A172 (cell line): Measurements from ENCODE around the gene AIFM1. TPM values are rescaled to one million over a fixed set of nuclear protein-coding genes. Genes with fewer than 3 reads are reported as not detected.

ENCODE experiments used
- DNase-seq: peaks from one replicate; pipeline ENCODE4 v3.0.0-alpha.2; 2015; ENCODE audit warnings: low spot score
- total RNA-seq: library from RNA; depleted of rRNA; stranded (reverse); fragments of >200 nt; shearing (Covaris generic); gene quantifications from 2 replicates; pipeline ENCODE4 v1.2.3, GENCODE V29; 2014; rRNA removed

The AIFM1 gene
- total RNA-seq, 1 experiment from 2014 or later: 18.5 TPM

DNA sequence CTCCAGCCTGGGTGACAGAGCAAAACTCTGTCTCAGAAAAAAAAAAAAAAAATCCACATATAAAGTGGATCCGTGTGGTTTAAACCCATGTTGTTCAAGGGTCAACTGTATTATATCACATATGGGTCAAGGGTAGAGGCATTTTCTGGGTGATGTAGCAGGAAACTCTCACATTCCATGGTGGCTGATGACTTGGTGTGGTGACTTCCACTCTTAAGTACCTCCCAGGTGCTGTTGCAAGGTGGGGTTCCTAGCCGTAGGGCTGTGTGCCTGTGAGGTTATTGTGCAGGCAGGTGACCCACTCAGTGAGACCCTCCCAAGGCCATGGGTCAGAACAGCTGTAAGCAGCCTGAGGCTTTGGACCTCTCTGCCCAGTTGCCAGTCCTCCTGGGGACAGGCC is 72.4 kb downstream of the AIFM1 start:
- no peak for DNase-seq

DNA sequence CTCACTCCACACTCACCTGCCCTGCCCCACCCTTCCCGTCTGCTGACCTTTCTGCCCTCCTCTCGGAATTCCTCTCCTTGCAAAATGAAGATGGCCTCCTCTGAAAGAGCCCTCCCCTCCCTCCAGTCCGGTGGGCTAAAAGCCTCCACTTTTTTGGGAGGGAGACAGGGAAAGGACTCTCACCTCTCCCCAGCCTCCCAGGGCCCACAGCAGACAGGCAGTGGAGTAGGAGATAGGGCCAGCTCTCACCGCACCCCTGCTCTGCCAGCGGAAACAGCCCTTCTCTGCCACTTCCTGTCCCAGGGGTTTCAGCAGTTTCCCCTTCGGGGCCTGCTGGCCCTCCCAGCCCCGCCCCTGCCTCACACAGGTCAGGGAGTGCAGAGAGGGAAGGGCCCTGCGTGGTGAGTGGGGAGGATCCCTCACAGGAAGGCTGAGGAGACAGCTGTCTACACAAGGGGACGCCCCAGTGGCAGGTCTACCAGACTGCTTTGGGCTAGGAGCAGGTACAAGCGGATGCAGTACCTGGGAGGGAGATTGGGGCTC is 73.6 kb downstream of the AIFM1 start:
- no peak for DNase-seq

DNA sequence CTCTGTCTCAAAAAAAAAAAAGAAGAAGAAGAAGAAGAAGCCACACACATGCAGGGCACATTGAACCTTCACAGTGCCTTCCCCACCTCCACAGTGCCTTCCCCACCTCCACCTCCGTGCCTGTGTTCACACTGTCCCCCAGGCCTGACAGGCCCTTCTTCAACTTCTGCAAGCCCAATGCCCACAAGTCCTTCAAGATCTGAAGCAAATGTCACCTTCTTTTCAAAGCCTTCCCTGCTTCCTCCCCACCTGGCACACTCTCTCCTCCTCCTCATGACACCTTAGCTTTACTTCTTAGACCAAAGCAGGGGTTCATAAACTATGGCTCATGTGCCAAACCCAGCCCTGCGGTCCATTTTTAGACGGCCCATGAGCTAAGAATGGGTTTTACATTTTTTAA is 75.3 kb downstream of the AIFM1 start:
- DNase-seq: no peak

DNA sequence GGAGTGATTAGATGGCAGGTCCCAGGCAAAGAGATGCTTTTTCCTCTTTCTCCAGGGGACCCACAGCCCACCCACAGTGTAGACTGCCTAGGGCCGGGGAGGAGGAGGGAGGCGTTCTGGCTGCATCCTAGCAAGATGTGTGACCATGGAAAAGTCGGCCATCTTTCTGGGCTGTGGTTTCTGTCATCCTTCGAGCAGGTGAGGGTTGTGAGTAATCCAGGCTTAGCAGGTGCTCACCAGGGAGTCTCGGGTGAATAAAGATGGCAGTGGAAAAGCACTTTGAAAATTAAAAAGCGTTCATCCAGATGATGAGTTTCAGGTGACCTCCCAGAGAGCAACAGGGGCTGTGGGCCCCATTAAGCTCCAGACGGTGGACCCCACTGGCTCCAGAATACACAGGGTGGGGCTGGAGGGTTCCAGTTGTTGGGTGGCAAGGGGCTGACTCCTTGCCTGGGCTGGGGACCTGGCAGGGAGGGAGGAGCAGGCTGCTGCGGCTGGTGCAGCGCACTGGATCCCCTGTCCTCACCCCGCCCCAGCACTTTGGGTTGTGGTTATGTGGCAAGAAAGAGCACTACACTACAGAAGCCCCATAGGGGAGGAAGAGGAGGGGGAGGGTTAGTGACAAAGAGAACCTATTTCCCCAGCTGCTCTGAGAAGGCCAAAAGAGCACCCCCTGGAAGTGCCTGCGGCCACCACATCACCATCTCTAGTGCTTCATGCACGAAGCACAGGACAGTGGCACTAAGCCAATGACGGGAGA is 79.0 kb downstream of the AIFM1 start:
- no peak for DNase-seq

DNA sequence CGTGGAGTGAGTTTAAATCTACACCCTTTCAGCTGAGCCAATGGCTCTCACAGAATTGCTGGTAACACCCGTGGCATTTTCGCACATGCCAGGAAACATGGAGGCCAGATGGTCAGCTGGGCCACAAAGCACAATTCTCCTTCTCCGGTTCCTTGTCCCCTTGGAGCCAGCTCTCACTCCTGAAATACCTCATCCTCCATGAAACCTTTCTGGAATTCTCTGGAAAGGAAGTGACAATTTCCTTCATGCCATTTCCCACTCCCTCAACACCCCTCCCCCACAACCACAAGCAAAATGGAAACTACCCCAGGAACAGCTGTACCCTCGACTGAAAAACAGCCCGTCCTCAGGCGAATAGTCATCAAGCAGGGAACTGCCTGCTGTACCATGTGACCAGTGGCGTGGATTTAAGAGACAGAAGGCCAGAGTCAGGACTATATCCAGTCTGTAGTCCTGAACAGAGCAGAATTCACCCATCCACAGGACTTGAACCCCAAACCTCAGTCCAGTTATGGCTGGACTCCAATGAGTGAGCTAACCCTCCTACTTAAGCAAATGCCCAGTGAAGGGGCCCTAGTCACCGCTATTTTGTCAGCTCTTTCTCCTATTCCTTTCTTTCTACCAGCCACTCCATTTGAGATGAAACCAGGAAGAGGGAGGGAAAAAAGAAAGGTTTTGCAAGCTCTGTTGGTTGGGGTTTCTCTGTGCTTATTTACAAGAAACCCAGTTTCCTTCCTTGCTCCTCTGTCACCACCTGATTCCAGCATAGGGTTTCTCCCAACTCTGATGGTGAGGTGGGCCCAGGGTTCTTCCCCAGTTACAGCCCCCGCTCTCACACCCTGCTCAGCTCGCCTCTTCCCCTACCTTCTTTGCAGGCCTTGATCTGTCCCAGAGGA is 79.8 kb downstream of the AIFM1 start:
- DNase-seq: no peak

DNA sequence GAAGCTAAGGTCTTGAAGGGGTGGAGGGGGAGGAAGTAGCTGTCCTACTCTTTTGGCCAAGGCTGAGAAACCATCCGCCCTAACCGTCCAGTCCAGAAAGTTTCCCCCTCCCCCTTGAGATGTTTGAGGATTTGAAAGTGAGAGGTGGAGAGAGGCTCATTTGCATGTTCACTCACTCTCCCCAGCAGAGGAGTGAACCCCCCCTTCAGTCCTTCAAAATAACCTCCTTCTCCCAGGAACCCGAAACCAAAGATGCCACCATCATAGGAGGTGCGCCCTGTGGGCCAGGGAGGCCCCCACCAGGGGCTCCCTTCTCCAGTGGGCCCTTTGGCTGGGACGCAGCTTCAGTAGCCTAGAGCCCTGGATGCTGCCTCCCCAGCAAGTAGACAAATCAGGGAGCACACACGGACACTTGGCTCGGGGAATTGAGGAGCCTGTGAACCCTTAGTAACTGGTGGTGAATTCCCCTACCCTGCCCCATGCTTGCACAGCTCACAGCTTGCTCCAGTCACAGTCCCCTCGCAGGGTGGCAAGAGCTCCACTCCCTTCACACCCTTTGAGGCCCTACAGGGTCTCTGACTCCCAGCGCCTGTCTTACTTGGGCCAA is 80.9 kb downstream of the AIFM1 start:
- DNase-seq: no peak

DNA sequence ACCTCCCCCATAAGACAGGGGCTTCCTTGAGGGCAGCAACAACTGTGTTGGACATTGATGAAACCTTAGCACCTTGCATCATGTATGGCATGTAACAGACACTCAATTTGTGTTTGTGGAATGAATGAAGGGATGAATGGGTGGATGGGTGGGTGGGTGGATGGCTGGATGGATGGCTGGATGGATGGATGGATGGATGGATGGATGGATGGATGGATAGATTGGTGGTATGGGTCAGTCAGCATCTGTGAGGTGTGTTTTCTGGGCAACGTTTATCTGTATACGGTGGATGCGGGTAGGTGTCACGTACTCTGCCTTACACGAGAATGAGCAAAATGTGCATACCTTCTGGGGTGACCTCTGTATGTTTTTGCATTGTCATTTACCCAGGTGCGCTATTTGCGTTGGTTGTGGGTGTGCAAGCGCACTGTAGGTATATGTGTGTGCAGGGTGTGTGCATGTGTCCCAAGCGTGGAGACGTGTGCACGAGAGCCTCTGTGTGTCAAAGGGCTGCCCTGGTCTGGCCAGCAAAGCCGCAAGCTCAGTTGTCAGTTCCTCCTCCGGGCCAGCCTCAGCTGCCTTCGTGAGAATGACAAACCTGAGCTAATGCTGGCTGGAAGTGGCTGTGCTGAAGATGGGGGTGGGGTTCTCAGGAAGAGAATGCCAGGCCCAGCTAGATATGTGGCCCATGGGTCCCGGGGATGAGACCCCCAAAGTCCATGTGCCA is 81.8 kb downstream of the AIFM1 start:
- DNase-seq: no peak

DNA sequence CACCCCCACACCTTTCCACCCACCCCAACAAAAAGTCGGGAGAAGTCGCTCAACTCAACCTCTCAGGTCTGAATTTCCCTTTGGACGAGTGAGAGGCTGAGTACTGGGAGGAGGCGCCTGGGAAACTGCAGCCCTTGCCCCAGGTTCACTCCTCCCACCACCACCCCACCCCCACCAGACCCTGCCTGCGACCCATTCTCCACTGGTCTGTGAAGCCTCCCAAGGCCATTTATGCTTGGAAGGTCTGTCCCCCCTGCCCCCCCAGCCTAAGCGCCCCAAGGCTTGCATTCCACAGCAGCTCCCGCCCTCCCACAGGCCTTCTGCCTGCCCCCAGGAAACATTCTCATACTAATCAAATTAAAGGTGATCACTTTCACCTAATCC is 82.5 kb downstream of the AIFM1 start:
- no peak for DNase-seq

DNA sequence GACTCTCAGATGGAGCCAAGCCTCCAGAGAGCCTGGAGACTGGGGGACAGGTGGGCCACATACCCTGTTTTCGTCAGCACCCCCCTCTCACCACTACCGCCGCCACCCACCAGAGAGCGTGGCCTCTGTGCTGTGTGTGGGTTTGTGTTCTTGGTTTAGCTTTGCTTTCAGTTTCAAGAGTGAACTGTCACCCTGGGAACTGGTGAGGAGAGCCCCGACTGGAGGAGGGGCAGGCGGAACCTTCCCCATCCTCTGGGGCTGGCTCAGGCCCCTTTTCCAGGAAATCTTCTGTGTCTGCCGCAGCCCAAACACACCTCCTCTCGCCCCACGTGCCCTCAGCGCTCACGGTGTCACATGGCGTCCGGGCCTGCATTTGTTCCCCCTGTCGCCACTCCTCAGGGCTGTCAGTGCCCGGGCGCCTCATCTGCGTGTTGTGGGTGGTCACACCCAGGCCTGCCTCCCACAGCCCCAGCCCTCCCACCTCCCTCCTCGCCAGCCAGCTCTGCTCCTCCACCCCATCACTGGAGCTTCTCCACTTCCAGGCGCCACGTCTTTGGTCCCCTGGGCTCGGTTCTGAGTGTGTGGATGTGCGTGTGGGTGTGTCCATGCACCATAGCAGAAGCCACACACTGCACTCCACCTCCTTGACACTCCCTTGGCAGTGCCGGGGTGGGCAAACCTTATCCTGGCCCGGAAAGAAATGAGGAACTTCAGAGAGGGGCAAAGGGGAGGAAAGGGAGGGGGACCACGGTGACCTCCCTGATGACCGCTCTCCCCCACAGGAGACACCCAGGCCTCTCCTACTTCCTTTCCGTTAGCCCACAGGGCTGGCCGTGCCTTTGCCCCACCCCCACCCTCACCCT is 83.2 kb downstream of the AIFM1 start:
- DNase-seq: no peak

DNA sequence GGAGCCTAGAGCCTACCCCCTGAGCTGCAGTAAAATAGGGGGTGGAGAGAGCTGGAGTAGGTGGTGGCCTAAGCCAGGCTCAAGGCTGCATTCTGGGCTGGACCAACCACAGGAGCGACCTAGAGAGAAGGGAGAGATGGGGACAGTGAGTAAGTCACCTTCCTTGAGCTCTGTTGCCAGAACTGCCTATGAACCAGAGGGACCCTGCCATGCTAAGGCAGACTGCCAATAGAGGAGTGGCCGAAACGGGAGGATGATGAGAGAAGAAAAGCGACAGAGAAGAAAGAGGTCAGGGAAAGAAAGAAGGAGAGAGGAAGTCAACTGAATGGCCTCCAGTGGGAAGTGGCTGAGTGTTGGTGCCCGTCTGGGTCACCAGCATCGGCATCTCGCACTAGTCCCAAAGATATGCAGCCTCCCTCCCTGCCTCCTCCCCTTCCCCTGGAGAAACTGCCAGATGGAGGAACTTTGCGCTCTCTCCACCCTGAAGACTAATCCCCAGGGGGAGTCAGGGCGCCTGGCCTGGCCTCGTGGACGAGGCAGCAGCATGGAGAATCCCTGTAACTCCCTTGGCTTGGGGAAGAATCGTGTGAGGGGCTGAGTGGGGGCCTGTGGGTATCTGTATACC is 84.1 kb downstream of the AIFM1 start:
- no peak for DNase-seq

DNA sequence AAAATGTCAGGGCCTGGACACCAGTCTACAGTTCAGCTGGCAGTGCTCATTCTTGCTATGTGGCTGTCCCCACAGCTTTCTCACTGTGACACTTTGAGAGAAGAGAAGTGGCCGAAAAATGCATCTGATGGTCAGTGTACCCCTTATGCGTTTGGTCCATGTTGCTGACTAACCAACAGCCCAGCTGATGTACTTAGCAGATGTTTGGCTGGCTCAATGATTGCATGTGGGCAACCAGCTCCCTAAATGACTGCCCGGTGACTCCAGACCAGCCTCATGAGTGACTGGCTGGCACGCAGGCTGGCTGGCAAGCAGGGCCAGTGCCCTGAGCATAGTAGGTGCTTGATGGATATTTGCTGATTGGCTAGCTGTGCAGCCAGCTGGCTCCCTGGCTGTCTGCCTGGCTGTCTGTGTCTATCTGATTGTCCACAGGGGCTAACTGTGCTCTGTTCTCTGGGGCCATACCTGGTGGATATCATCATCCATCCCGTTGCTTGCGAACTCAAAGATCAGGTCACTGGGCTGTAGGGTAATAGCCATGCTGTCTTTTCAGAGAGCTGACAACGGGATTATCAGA is 84.8 kb downstream of the AIFM1 start:
- DNase-seq: no peak

DNA sequence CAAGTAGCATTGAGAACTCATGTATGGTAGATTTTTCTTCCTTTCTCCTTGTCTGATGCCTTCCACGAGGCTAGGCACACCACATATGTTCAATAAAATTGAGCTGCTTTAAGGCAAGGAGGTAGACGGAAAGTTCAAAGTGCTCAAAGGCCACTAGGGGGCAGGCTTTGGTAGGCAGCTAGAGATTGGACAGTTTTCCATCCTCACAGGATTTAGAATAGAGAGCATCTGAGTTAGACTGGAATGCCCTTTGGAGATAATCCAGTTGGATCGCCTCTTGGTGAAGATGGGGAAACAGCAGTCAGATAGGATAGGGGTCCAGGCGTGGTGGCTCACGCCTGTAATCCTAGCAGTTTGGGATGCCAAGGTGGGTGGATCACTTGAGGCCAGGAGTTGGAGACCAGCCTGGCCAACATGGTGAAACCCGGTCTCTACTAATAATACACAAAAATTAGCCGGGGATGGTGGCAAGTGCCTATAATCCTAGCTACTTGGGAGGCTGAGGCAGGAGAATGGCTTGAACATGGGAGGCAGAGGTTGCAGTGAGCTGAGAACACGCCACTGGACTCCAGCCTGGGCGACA is 85.7 kb downstream of the AIFM1 start:
- peak; percentile 23 for DNase-seq

Other genes starting within 250 kb of the AIFM1 start
- gene BCORL1, start 183.2 kb downstream of the AIFM1 start, total RNA-seq: 0.48 and 0.74 TPM in 2 replicates
- 8.0 and 8.6 TPM in 2 replicates for gene ELF4, start 55.3 kb downstream of the AIFM1 start, total RNA-seq
- gene RAB33A, start 6.1 kb upstream of the AIFM1 start, total RNA-seq: not detected in 2 replicates
- 3.3 and 4.6 TPM in 2 replicates for gene ZNF280C, start 103.1 kb upstream of the AIFM1 start, total RNA-seq
- gene SLC25A14, start 174.1 kb upstream of the AIFM1 start, total RNA-seq: 8.8 and 9.3 TPM in 2 replicates
- gene GPR119, start 219.8 kb upstream of the AIFM1 start, total RNA-seq: not detected in 2 replicates
- gene RBMX2, start 236.1 kb upstream of the AIFM1 start, total RNA-seq: 10.4 and 15.6 TPM in 2 replicates